HUES48 (cell line): Measurements from ENCODE around the gene FOXJ2.
A peak's percentile ranks its signal among the peaks of the same experiment; 100 is the strongest.
"Not testable (repeated sequence)": the region's sequence is repeated elsewhere in the genome, so short reads cannot be mapped to it uniquely, and the experiment has no call there.

Experiments used
- H3K27ac ChIP-seq: one replicate; pipeline ENCODE4 v1.7.0; 2013; ENCODE audit warnings: low read depth, low read length, inconsistent platforms
- H3K27me3 ChIP-seq: 2 replicates; pipeline ENCODE4 v1.6.1; 2013; ENCODE audit warnings: mild to moderate bottlenecking, low read length; ENCODE audit not compliant: control insufficient read depth, insufficient read depth
- H3K36me3 ChIP-seq: 2 replicates; pipeline ENCODE4 v1.6.1; 2013; ENCODE audit warnings: low read length; ENCODE audit not compliant: control insufficient read depth, insufficient read depth
- H3K4me1 ChIP-seq: 2 replicates; pipeline ENCODE4 v1.6.1; 2013; ENCODE audit warnings: mild to moderate bottlenecking, low read length; ENCODE audit not compliant: control insufficient read depth, insufficient read depth
- H3K4me3 ChIP-seq: 2 replicates; pipeline ENCODE4 v1.5.1; 2013; ENCODE audit warnings: mild to moderate bottlenecking, low read depth, low read length
- H3K9ac ChIP-seq: 2 replicates; pipeline ENCODE4 v1.6.1; 2013; ENCODE audit warnings: mild to moderate bottlenecking, low read depth, low read length, moderate library complexity
- H3K9me3 ChIP-seq: 2 replicates; pipeline ENCODE4 v1.6.1; 2013; ENCODE audit warnings: low read length; ENCODE audit not compliant: control insufficient read depth, insufficient read depth

FOXJ2 gene

DNA sequence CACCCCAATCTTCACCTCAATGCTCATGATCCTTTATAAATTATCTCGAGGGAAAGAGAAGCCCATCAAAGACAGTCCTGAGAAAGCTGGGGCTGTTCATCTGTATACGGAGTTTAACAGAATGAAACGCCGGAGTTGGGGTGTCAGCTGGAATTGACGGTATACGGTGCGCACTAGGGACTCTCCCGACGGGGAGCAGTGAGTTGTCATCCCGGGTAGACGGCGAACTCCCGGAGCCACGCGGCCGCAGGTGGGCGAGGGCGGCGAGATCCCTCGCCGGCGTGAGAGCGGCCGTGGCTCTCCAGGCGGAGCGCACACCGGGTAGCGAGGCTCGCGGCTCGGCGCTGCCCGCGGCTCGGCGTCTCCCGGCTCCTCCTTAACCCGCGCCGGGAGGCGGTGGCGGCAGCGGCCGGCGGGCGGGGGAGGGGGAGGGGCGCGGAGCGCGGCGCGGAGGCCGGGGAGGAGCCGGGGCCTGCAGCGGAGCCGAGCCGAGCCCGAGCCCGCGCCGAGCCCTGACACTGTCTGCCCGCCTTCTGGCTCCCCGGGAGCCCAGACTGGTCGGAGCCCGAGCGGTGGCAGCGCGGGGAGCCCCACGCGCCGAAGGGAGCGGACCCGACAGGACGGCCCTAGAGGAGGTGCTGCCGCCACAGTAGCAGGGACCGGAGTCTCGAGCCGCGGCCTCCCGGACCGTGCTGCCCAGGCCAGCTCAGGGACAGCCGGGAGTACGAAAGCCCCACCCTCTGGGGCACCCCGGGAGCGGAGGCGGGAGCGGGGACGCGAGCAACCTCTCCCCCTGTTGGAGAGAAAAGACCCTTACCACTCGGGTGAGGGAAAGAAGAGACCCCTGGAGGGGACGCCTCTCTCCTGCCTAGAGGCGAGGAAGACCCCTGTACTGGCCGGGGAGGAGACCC lies at the start of gene FOXJ2:
TSS of gene FOXJ2 (plus strand) at position 475 of the 911 bp plus-strand sequence. CDS start 7,117 bp downstream, outside the sequence.
- Histone ChIP-seq H3K9me3 (no peaks in the 10 kb centered on the region), H3K27me3 (no peaks in the 10 kb centered on the region), H3K9ac (peak within 1 kb of the TSS; percentile 72), H3K4me1 (peaks cover 27% of the 10 kb centered on the region), H3K36me3 (no peaks in the 10 kb centered on the region), H3K4me3 (peak within 1 kb of the TSS; percentile 85), H3K27ac (peak within 1 kb of the TSS; percentile 78)

DNA sequence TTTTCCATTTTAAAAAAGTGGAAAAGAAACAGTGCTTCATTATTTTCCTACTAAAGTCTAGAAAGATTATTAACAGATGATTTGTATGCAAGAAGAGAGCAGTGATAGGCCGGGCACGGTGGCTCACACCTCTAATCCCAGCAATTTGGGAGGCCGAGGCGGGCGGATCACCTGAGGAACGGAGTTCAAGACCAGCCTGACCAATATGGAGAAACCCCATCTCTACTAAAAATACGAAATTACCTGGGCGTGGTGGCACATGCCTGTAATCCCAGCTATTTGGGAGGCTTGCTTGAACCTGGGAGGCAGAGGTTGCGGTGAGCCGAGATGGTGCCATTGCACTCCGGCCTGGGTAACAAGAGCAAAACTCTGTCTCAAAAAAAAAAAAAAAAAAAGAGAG lies 49.5 kb upstream of the FOXJ2 start:
- H3K36me3 ChIP-seq, H3K4me3 ChIP-seq, H3K9ac ChIP-seq, H3K9me3 ChIP-seq, H3K4me1 ChIP-seq, H3K27me3 ChIP-seq: not testable (repeated sequence)
- H3K27ac ChIP-seq, result peak overlapping the region; percentile 57

DNA sequence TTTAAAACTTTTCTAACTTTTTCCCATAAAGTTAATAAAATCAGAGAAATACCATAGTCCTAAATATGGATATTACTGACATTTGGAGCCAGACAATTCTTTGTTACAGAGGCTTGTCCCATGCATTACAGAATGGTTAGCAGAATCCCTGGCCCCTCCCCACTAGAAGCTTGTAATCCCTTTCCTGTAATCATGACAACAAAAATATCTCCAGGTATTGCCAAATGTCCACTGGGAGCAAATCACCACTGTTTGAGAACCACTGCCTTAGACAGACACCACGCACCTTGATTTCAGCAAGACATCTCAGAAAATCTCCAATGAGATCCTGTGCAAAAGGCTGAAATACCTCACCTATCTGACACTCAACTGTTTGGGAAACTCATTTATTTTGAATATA lies 49.1 kb upstream of the FOXJ2 start:
- H3K4me1 ChIP-seq, H3K36me3 ChIP-seq, H3K9ac ChIP-seq, H3K4me3 ChIP-seq, H3K27me3 ChIP-seq, H3K9me3 ChIP-seq: not testable (repeated sequence)
- H3K27ac ChIP-seq, result peak overlapping the region; percentile 20

DNA sequence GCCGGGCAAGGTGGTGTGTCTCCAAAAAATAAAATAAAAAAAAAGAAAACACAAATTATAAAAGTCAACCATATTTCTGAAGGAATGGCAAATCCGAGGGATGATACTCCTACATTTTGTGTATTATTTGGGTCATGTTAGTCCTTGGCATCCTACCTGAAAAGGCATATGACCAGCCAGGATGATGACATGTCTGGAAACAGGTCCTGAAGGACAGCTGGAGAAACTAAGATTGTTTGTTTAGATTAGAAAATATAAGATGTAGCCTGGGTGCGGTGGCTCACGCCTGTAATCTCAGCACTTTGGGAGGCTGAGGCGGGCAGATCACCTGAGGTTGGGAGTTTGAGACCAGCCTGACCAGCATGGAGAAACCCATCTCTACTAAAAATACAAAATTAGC lies 47.6 kb upstream of the FOXJ2 start:
- 0 out of 2 replicates have a peak, but pooled peaks cover 4% of the 10 kb centered on the region for H3K4me1 ChIP-seq

DNA sequence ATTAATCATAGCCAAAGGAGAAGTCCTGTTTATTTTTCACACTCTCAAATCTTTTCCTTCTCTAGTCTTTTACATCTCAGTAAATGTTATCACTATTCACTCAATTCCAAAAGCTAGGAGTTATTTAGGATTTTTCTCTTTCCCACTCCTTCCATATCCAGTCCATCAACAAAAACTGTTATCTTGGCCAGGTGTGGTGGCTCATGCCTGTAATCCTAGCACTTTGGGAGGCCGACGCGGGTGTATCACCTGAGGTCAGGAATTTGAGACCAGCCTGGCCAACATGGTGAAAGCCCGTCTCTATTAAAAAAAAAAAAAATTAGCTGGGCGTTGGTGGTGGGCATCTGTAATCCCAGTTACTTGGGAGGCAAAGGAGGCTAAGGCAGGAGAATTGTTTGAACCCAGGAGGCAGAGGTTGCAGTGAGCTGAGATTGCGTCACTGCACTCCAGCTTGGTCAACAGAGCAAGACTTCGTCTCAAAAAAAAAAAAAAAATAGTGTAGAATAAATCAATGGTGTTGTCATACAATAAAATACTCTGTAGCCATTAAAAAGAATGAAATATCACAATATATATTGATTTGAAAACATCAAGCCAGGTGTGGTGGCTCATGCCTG lies 46.6 kb upstream of the FOXJ2 start:
- H3K4me1 ChIP-seq, result 0 out of 2 replicates have a peak, but pooled peaks cover 4% of the 10 kb centered on the region

More for the DNA sequence above, 47.6 kb upstream of the FOXJ2 start:
- no peak overlapping the region for H3K4me3 ChIP-seq
- no peak overlapping the region for H3K9ac ChIP-seq
- H3K27me3 ChIP-seq, result no peaks in the 10 kb centered on the region
- no peaks in the 10 kb centered on the region for H3K9me3 ChIP-seq
- no peak overlapping the region for H3K27ac ChIP-seq
- H3K36me3 ChIP-seq, result no peaks in the 10 kb centered on the region

DNA sequence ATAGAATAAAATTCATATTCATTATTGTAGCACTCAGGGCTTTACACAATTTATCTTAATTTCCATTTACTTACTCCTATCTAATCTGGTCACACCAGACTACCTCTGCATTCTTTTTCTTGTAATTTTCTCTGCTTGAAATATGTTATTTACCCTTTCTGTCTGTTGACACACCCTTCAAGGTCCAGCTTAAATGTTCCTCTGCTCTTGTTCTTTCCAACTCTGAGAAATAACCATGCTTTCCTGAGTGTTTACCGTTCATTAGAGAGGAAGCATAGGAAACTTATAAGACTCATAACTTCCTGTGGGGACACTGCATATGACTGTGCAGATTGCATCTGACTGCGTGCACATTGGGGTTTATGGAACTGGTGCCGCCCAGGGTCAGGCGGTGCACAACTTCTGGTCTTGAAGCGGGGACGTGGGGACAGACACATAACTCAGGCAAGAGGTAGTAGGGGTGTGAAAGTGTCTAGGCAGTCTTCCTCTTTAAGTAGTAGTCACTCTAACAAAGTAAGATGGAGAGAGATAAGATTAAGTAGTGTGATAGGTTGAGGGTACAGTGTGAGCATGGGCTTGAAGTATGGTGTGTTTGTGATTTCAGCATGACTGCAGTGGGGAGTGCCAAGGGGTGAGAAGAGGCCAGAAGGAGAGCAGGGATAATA lies 42.6 kb upstream of the FOXJ2 start:
- H3K27ac ChIP-seq, result no peak overlapping the region
- no peaks in the 10 kb centered on the region for H3K9me3 ChIP-seq
- H3K27me3 ChIP-seq, result no peaks in the 10 kb centered on the region
- H3K9ac ChIP-seq, result no peak overlapping the region
- no peak overlapping the region for H3K4me3 ChIP-seq
- H3K4me1 ChIP-seq, result peaks cover 6% of the 10 kb centered on the region
- no peaks in the 10 kb centered on the region for H3K36me3 ChIP-seq

More for the DNA sequence above, 46.6 kb upstream of the FOXJ2 start:
- Histone ChIP-seq H3K4me3 (no peak overlapping the region), H3K9me3 (no peaks in the 10 kb centered on the region), H3K36me3 (no peaks in the 10 kb centered on the region), H3K9ac (no peak overlapping the region), H3K27me3 (no peaks in the 10 kb centered on the region), H3K27ac (no peak overlapping the region)

DNA sequence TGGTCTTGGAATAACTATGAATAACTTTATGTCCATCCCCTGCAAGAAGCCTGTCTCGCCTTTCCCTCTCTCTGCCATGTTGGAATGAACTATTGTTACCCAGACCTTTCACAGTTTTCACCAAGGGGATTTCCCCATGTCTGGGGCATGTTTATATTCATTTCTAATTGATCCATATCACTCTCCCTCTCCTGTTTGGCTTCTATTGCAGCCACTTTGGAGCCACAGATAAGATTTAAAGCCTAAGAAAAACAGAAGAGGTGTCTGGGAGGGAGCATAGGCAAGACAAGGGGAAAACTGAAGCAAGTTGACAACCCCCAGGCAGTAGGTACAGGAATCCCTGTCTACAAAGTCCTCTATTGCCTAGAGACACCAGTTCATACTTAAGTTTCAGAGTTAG lies 41.0 kb upstream of the FOXJ2 start:
- no peaks in the 10 kb centered on the region for H3K9me3 ChIP-seq
- H3K4me3 ChIP-seq, result no peak overlapping the region
- H3K9ac ChIP-seq, result no peak overlapping the region
- peak overlapping the region; percentile 27 for H3K27ac ChIP-seq
- H3K27me3 ChIP-seq, result no peaks in the 10 kb centered on the region
- H3K4me1 ChIP-seq, result peaks cover 11% of the 10 kb centered on the region
- H3K36me3 ChIP-seq, result no peaks in the 10 kb centered on the region

DNA sequence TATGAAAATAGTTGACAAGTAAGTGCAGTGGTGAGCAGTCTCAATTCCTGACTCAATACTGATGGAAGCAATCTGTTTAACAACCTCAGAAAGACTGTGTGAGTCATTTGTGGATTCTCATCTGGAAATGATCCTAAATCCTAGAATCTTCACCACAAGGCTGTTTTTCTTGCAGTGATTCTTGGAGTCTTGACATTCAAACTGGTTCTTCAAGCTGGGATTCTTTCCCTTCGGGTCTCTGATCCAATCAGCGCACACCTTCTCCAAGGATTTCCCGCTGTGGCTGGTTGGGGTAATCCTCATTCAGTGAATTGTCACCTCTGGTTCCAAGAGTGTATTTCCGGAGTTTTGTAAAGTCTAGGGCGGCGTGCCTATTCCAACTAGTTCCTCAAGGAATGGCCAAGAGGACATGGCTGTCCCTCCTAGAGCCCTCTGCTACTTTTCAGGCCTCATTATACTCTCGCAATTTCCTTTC lies 37.7 kb upstream of the FOXJ2 start:
- Histone ChIP-seq H3K36me3 (no peaks in the 10 kb centered on the region), H3K9ac (no peak overlapping the region), H3K27me3 (no peaks in the 10 kb centered on the region), H3K9me3 (peaks cover 4% of the 10 kb centered on the region; the same call in 1 of the 2 replicates), H3K4me1 (peaks cover 11% of the 10 kb centered on the region), H3K27ac (peak overlapping the region; percentile 77), H3K4me3 (no peak overlapping the region)

DNA sequence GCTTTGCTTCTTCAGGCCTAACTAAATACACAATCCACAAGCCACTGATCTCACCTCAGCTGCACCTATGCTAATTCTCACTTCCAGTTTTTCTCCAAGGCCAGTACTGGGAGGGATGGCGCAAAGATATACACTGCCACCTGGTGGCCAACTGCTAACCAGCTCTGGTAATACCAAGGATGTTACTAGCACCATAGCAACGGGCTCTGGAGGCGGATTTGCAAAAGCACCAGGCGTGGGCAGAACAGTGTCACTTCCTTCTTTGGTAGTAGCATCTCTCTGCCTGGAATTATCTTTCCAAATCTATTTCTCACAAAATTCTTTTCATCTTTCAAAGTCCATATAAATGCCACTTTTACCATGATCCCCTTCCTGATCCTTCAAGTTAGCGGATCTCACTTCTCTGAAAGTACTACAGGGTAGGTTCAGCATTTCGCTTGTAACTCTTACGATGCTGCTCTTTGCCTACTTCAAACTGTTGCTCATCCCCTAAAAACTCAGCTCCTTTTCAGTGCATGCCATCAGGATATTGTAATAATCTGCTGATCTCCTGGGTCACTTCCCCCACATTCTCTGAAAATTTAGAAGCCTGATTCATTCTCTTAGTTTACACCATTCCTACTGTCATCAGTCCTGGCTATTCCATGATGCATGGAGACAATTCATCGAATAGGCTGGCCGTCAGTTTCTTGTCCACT lies 37.1 kb upstream of the FOXJ2 start:
- Histone ChIP-seq H3K27ac (peak overlapping the region; percentile 2), H3K9ac (no peak overlapping the region), H3K4me3 (no peak overlapping the region)

DNA sequence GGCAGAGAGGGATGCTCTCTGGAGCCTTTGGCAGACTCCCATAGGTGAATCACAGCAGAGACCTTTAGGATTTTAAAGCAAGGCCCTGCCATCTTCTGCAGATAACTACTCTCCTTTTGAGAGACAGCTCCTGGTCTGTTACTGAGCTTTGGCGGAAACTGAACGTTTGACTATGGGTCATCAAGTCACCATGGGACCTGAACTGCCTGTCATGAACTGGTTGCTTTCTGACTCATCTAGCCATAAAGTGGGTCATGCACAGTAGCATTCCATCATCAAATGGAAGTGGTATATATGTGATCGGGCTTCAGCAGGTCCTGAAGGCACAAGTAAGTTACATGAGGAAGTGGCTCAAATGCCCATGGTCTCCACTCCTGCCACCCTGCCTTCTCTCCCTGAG lies 31.7 kb upstream of the FOXJ2 start:
- H3K36me3 ChIP-seq, H3K27me3 ChIP-seq, H3K4me3 ChIP-seq, H3K9ac ChIP-seq, H3K27ac ChIP-seq, H3K4me1 ChIP-seq, H3K9me3 ChIP-seq: not testable (repeated sequence)

More for the DNA sequence above, 37.1 kb upstream of the FOXJ2 start:
- peaks cover 4% of the 10 kb centered on the region; the same call in 1 of the 2 replicates for H3K9me3 ChIP-seq
- no peaks in the 10 kb centered on the region for H3K36me3 ChIP-seq
- peaks cover 11% of the 10 kb centered on the region for H3K4me1 ChIP-seq
- no peaks in the 10 kb centered on the region for H3K27me3 ChIP-seq
